Body of pancreas (tissue), 4 donors: ENCODE results near the gene RPS6KA2. TPM values are rescaled to one million over a fixed set of nuclear protein-coding genes. Genes with fewer than 3 reads are reported as not detected.

Experiments used
- ATAC-seq: fragments of 150-250 bp; one replicate; pipeline ENCODE4 v1.9.1; 2016
- DNase-seq, 4 donors: peaks; one replicate each; pipeline ENCODE4 v3.0.0-alpha.2; 2019
- H3K27ac ChIP-seq, 4 donors: fragments of 200-600 bp; sonication (generic); 1 replicate in 3 of 4; 2 replicates in 1 of 4; pipeline versions ENCODE4 v1.5.1 to v1.6.1; 2016 to 2019; ENCODE audit warnings: mild to moderate bottlenecking in 1 of 4, mixed read lengths in 1 of 4, moderate library complexity in 1 of 4
- H3K27me3 ChIP-seq, 2 donors: fragments of 200-600 bp; sonication (generic); one replicate each; pipeline ENCODE4 v1.6.0; 2016; ENCODE audit warnings: mild to moderate bottlenecking in 1 of 2
- H3K36me3 ChIP-seq, 2 donors: fragments of 200-600 bp; sonication (generic); replicated peaks in 1 of 2; 2 replicates each; pipeline ENCODE4 v1.5.1; 2016; ENCODE audit warnings: low read depth in 2 of 2; ENCODE audit not compliant: insufficient read depth in 1 of 2
- H3K4me1 ChIP-seq: fragments of 200-600 bp; sonication (generic); one replicate; pipeline ENCODE4 v1.6.0; 2016
- H3K4me3 ChIP-seq, 2 donors: fragments of 200-600 bp; sonication (generic); 1 replicate in 1 of 2; 2 replicates in 1 of 2; pipeline ENCODE4 v1.5.1; 2016 to 2019
- H3K9me3 ChIP-seq, 3 donors: fragments of 200-600 bp; sonication (generic); 1 replicate in 2 of 3; 2 replicates in 1 of 3; pipeline ENCODE4 v1.5.1; 2016
- CTCF ChIP-seq, 7 experiments: fragments of 450-650 bp in 4 of 7; fragments of 200-600 bp in 3 of 7; sonication (generic) in 3 of 7; IDR thresholded peaks; one replicate each; pipeline ENCODE4 v1.5.1; 2016 to 2019; ENCODE audit warnings: antibody characterized with exemption in 7 of 7
- POLR2A ChIP-seq, 3 donors: fragments of 450-650 bp; IDR thresholded peaks; one replicate each; pipeline ENCODE4 v1.6.1; 2016; ENCODE audit warnings: antibody characterized with exemption in 3 of 3, mild to moderate bottlenecking in 2 of 3
- WGBS, 2 donors: methylation state at CpG; one replicate each; pipeline ENCODE4 v1.1.5; 2017; 5-methylcytosine and 5-hydroxymethylcytosine counted together
- intact Hi-C: fragments of 100-400 bp; cut with DNase I; formaldehyde crosslinking; loops from one replicate; pipeline ENCODE4 v1.15.1; 2023
- total RNA-seq, 2 donors: library from RNA; depleted of rRNA; stranded (reverse); fragments of >200 nt; gene quantifications; one replicate each; pipeline ENCODE4 v1.1.0, GENCODE V29; 2016

RPS6KA2 gene
- total RNA-seq, 2 donors from 2014 or later, result 24.4 to 53.7 TPM

- H3K9me3 ChIP-seq, result no peaks in the 10 kb centered on the region
- intact Hi-C loops, result no loop called here
- DNase-seq, result peak; percentile 56 to 78 (median 72)
- peaks cover 34% of the 10 kb centered on the region for H3K4me1 ChIP-seq
- 25 to 33% methylated on average over 4 of the region's 4 CpGs for WGBS, 2 donors
- ATAC-seq, result no peak
- H3K27me3 ChIP-seq, result no peaks in the 10 kb centered on the region
- no peak overlapping the region for H3K4me3 ChIP-seq
- no peaks in the 10 kb centered on the region for H3K36me3 ChIP-seq
- peak overlapping the region in 3 of 4 donors; percentile 98 to 99 (median 98) for H3K27ac ChIP-seq
- TF ChIP-seq CTCF (IDR thresholded peaks at IDR 0.05), result no peak
- no peak for TF ChIP-seq POLR2A (IDR thresholded peaks at IDR 0.05)
Measured at GRCh38 chr6:166379800-166380199, 247.3 kb downstream of the RPS6KA2 start.

GRCh38 chr6:166379103-166379586 lies 247.9 kb downstream of the RPS6KA2 start:
- WGBS, 2 donors, result 93 to 95% methylated on average over 1 of the region's 1 CpG

GRCh38 chr6:166377721-166378120 lies 249.3 kb downstream of the RPS6KA2 start:
- Histone ChIP-seq H3K27ac (no peak overlapping the region), H3K36me3 (no peaks in the 10 kb centered on the region), H3K9me3 (no peaks in the 10 kb centered on the region), H3K4me1 (peaks cover 30% of the 10 kb centered on the region), H3K4me3 (no peak overlapping the region), H3K27me3 (no peaks in the 10 kb centered on the region)
- ATAC-seq, result no peak
- intact Hi-C loops, result no loop called here
- 40 to 69% methylated on average over 2 of the region's 2 CpGs for WGBS, 2 donors
- TF ChIP-seq CTCF (IDR thresholded peaks at IDR 0.05), result no peak
- no peak for TF ChIP-seq POLR2A (IDR thresholded peaks at IDR 0.05)
- no peak for DNase-seq

More at GRCh38 chr6:166379103-166379586, 247.9 kb downstream of the RPS6KA2 start:
- Histone ChIP-seq H3K27me3 (no peaks in the 10 kb centered on the region), H3K36me3 (no peaks in the 10 kb centered on the region), H3K27ac (peak overlapping the region in 2 of 4 donors; percentile 98 to 99), H3K4me1 (peaks cover 33% of the 10 kb centered on the region), H3K4me3 (no peak overlapping the region), H3K9me3 (no peaks in the 10 kb centered on the region)
- ATAC-seq (no peak), DNase-seq (no peak)
- intact Hi-C loops, result no loop called here
- TF ChIP-seq POLR2A (IDR thresholded peaks at IDR 0.05) (no peak), CTCF (IDR thresholded peaks at IDR 0.05) (no peak)

GRCh38 chr6:166375013-166375412 lies 252.0 kb downstream of the RPS6KA2 start:
- no peak for ATAC-seq
- TF ChIP-seq CTCF (IDR thresholded peaks at IDR 0.05) (no peak), POLR2A (IDR thresholded peaks at IDR 0.05) (no peak)

GRCh38 chr6:166370489-166370888 lies 256.6 kb downstream of the RPS6KA2 start:
- DNase-seq (no peak), ATAC-seq (no peak)
- no peaks in the 10 kb centered on the region for H3K27me3 ChIP-seq
- intact Hi-C loops, result no loop called here
- H3K4me1 ChIP-seq, result no peaks in the 10 kb centered on the region
- H3K27ac ChIP-seq, result no peak overlapping the region
- TF ChIP-seq POLR2A (IDR thresholded peaks at IDR 0.05), result no peak
- TF ChIP-seq CTCF (IDR thresholded peaks at IDR 0.05), result no peak
- peaks cover 0 to 2% of the 10 kb centered on the region in 2 donors for H3K36me3 ChIP-seq
- H3K4me3 ChIP-seq, result no peak overlapping the region
- WGBS, 2 donors, result 98 to 100% methylated on average over 3 of the region's 3 CpGs
- no peaks in the 10 kb centered on the region for H3K9me3 ChIP-seq

More at GRCh38 chr6:166375013-166375412, 252.0 kb downstream of the RPS6KA2 start:
- no peaks in the 10 kb centered on the region for H3K9me3 ChIP-seq
- intact Hi-C loops, result no loop called here
- no peak overlapping the region for H3K4me3 ChIP-seq
- H3K27ac ChIP-seq, result no peak overlapping the region
- H3K36me3 ChIP-seq, result no peaks in the 10 kb centered on the region
- H3K27me3 ChIP-seq, result no peaks in the 10 kb centered on the region
- WGBS, 2 donors, result 93 to 94% methylated on average over 1 of the region's 1 CpG
- peaks cover 23% of the 10 kb centered on the region for H3K4me1 ChIP-seq
- DNase-seq, result no peak
